Measurements from ENCODE around the gene LRRC8D. TPM values are rescaled to one million over a fixed set of nuclear protein-coding genes. Genes with fewer than 3 reads are reported as not detected.

The LRRC8D gene
- total RNA-seq, 1 experiment from 2014 or later, result 39.4 TPM

DNA sequence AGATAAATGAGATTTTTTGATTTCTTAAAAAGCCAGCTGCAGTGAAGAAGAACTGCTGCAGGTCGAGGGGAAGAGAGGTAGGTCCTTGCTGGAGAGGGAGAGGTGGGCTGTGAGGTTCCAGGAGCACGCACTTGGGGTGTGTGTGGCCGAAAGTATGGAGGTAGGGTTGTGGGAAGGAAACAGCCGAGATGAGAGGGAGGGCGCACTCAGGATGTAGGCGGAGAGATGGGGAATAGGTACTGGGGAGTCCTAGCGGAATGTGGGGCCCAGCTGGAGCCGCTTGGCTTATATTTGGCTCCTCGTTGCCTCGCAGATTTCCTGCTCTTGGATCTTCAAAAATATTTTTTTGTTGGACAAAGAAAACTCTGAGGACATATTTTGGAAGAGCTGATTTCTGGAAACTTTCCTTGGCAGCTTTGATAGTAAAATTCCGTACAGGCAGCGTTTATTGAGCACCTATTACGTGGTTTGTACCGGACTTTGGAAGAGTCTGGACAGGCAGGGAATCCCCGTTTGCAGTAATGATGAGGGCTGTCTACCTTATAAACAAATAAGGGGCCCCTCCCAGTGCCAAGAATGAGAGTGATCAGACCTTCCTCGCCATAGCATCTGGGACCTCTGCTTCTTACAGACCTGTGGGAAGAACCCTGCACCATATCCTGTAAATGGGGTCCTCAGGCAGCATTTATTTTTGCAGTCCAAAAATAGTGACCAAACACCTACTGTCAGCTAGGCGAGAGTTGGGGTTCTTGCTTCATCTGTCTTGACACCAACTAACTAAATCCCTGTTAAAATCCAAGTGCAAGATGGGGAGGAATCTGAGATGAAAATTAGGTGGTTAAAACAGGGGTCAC lies 1.5 kb downstream of the LRRC8D start:
- POLR2A ChIA-PET, result interaction anchor here (0.6 to 2.4 kb wide), 4 partner anchors 14 to 185 kb away, joined by 3 to 20 read pairs (median 3); no protein-coding TSS in a partner anchor

DNA sequence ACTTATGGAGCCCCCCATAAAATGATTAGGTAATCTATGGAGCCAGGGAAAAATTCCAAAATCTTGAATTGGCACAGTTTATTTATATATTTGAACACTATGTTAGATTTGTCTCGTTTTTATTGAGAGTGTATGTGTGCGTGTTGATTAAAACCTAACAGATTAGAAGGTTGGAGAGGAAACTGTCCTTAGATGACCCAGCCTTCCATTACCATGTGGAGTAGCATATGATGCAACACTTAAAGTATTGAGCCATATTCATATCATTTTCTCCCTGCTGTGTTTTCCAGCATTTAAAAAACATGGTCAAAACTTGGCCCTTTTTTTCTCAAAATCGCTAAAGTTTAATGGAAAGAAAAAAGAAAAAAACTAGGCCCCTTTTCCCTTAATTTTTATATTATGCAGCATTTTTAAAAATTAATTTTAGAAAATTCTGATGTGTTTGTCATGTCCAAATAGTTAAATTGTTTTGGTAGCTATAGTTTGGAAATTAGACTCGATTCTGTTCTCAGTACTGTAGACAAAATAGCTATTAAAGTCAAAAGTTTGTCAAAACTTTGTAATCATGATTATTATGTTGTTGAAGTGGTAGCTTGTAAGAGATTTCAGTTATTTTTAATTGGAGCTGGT lies 2.3 kb downstream of the LRRC8D start:
- no peaks in the 10 kb centered on the region for H3K36me3 ChIP-seq (ENCODE audit: control insufficient read depth, insufficient read depth, low read length)
- Mint-ChIP-seq H3K27ac (ENCODE audit: unreplicated experiment) (peak overlapping the region; percentile 90), H3K36me3 (ENCODE audit: insufficient read depth, unreplicated experiment) (peaks cover 8% of the 10 kb centered on the region), H3K4me3 (ENCODE audit: unreplicated experiment) (peak overlapping the region; percentile 92), H3K4me1 (ENCODE audit: low read depth, unreplicated experiment) (peaks cover 22% of the 10 kb centered on the region), H3K27me3 (ENCODE audit: insufficient read depth, unreplicated experiment) (no peaks in the 10 kb centered on the region), H3K9me3 (ENCODE audit: unreplicated experiment) (no peaks in the 10 kb centered on the region)
- no peak overlapping the region for H3K4me3 ChIP-seq (ENCODE audit: low read depth, low read length)
- DNase-seq, result no peak
- CTCF ChIA-PET, result no interaction called here
- POLR2A ChIA-PET, result no interaction called here
- intact Hi-C loops (cut with micrococcal nuclease; ENCODE audit: unreplicated experiment), result loop anchor here (1.0 kb wide), 1 partner anchor 14 kb away; no protein-coding TSS in a partner anchor
- no peaks in the 10 kb centered on the region for H3K9me3 ChIP-seq
- TF ChIP-seq, protein P1, sequence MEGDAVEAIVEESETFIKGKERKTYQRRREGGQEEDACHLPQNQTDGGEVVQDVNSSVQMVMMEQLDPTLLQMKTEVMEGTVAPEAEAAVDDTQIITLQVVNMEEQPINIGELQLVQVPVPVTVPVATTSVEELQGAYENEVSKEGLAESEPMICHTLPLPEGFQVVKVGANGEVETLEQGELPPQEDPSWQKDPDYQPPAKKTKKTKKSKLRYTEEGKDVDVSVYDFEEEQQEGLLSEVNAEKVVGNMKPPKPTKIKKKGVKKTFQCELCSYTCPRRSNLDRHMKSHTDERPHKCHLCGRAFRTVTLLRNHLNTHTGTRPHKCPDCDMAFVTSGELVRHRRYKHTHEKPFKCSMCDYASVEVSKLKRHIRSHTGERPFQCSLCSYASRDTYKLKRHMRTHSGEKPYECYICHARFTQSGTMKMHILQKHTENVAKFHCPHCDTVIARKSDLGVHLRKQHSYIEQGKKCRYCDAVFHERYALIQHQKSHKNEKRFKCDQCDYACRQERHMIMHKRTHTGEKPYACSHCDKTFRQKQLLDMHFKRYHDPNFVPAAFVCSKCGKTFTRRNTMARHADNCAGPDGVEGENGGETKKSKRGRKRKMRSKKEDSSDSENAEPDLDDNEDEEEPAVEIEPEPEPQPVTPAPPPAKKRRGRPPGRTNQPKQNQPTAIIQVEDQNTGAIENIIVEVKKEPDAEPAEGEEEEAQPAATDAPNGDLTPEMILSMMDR (IDR thresholded peaks at IDR 0.05; ENCODE audit: insufficient read depth in 1 of 2, low read depth in 1 of 2, low read length in 1 of 2, severe bottlenecking in 1 of 2, unreplicated experiment in 1 of 2), result no peak
- no peaks in the 10 kb centered on the region for H3K27me3 ChIP-seq (replicated peaks; ENCODE audit: control insufficient read depth, insufficient read depth, low read length)
- no TSS peak for BruUV-seq (replicated peaks)
- H3K4me1 ChIP-seq, result peaks cover 14% of the 10 kb centered on the region

More for the DNA sequence above, 1.5 kb downstream of the LRRC8D start:
- Histone ChIP-seq H3K27me3 (replicated peaks; ENCODE audit: control insufficient read depth, insufficient read depth, low read length) (no peaks in the 10 kb centered on the region), H3K4me3 (ENCODE audit: low read depth, low read length) (peak overlapping the region; percentile 82), H3K4me1 (peaks cover 14% of the 10 kb centered on the region), H3K9me3 (no peaks in the 10 kb centered on the region), H3K36me3 (ENCODE audit: control insufficient read depth, insufficient read depth, low read length) (no peaks in the 10 kb centered on the region)
- no peaks in the 10 kb centered on the region for H3K9me3 Mint-ChIP-seq (ENCODE audit: unreplicated experiment)
- peak in 1 of 2 experiments; percentile 15 for DNase-seq
- peaks cover 22% of the 10 kb centered on the region for H3K4me1 Mint-ChIP-seq (ENCODE audit: low read depth, unreplicated experiment)
- TF ChIP-seq, protein P1 (IDR thresholded peaks at IDR 0.05; ENCODE audit: insufficient read depth in 1 of 2, low read depth in 1 of 2, low read length in 1 of 2, severe bottlenecking in 1 of 2, unreplicated experiment in 1 of 2), result no peak
- TSS peak; percentile 33 for BruUV-seq (replicated peaks)
- H3K27ac Mint-ChIP-seq (ENCODE audit: unreplicated experiment), result peak overlapping the region; percentile 90
- CTCF ChIA-PET, result no interaction called here
- H3K4me3 Mint-ChIP-seq (ENCODE audit: unreplicated experiment), result peak overlapping the region; percentile 92
- no peaks in the 10 kb centered on the region for H3K27me3 Mint-ChIP-seq (ENCODE audit: insufficient read depth, unreplicated experiment)
- H3K36me3 Mint-ChIP-seq (ENCODE audit: insufficient read depth, unreplicated experiment), result peaks cover 8% of the 10 kb centered on the region
- intact Hi-C loops (cut with micrococcal nuclease; ENCODE audit: unreplicated experiment), result no loop called here

- Mint-ChIP-seq H3K27ac (ENCODE audit: unreplicated experiment) (peak overlapping the region; percentile 23), H3K4me1 (ENCODE audit: low read depth, unreplicated experiment) (peaks cover 22% of the 10 kb centered on the region), H3K36me3 (ENCODE audit: insufficient read depth, unreplicated experiment) (peaks cover 8% of the 10 kb centered on the region), H3K9me3 (ENCODE audit: unreplicated experiment) (no peaks in the 10 kb centered on the region), H3K4me3 (ENCODE audit: unreplicated experiment) (peak overlapping the region; percentile 92), H3K27me3 (ENCODE audit: insufficient read depth, unreplicated experiment) (no peaks in the 10 kb centered on the region)
- H3K9me3 ChIP-seq, result no peaks in the 10 kb centered on the region
- intact Hi-C loops (cut with micrococcal nuclease; ENCODE audit: unreplicated experiment), result loop anchor here (1.0 kb wide), 1 partner anchor 14 kb away; no protein-coding TSS in a partner anchor
- no peaks in the 10 kb centered on the region for H3K36me3 ChIP-seq (ENCODE audit: control insufficient read depth, insufficient read depth, low read length)
- ChIA-PET CTCF (no interaction called here), POLR2A (no interaction called here)
- no TSS peak for BruUV-seq (replicated peaks)
- H3K4me1 ChIP-seq, result peaks cover 14% of the 10 kb centered on the region
- H3K4me3 ChIP-seq (ENCODE audit: low read depth, low read length), result no peak overlapping the region
- H3K27me3 ChIP-seq (replicated peaks; ENCODE audit: control insufficient read depth, insufficient read depth, low read length), result no peaks in the 10 kb centered on the region
- DNase-seq, result no peak
- TF ChIP-seq, protein P1 (IDR thresholded peaks at IDR 0.05; ENCODE audit: insufficient read depth in 1 of 2, low read depth in 1 of 2, low read length in 1 of 2, severe bottlenecking in 1 of 2, unreplicated experiment in 1 of 2), result no peak
Measured at GRCh38 chr1:89823679-89824292, 3.0 kb downstream of the LRRC8D start.
